GM21717 (cell line): ENCODE measurements around the gene RMP24.
"Not testable (repeated sequence)": the region's sequence is repeated elsewhere in the genome, so short reads cannot be mapped to it uniquely, and the experiment has no call there.

Experiments
- ATAC-seq: cut with Tn5 transposase; IDR thresholded peaks from one replicate; pipeline ENCODE4 v1.9.1; 2021; ENCODE audit warnings: mild to moderate bottlenecking, moderate library complexity; ENCODE audit not compliant: unreplicated experiment

The RMP24 gene

GRCh38 chr18:35967866-35968265 is 4.6 kb upstream of the RMP24 start:
- ATAC-seq = not testable (repeated sequence)

- ATAC-seq = no peak
These were observed 4.1 kb upstream of the RMP24 start for GRCh38 chr18:35968278-35968880.

DNA sequence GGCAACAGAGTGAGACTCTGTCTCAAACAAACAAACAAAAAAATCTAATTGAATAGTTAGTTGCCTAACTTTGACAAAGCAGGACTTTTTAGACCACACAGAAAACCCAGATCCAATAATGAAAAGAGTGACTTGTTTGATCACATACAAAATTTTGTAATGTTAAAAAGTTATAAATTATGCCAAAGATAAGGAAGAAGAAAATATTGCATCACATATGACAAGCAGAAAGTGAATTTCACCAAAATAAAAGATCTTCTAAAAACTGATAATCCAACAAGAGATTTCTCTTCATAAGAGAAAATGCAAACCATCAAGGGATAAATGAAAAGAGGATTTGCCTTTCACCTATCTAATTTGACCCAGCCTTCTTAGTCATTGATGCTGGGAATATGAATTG is 2.8 kb upstream of the RMP24 start:
- no peak for ATAC-seq

GRCh38 chr18:35971661-35972196 is 750 bp upstream of the RMP24 start:
- peak; percentile 5 for ATAC-seq

- ATAC-seq = no peak
These were observed 1.2 kb downstream of the RMP24 start for GRCh38 chr18:35973650-35974049.

GRCh38 chr18:35974181-35974580 is 1.7 kb downstream of the RMP24 start:
- ATAC-seq = no peak

- no peak for ATAC-seq
These were observed 6.6 kb downstream of the RMP24 start for GRCh38 chr18:35979112-35979511.

GRCh38 chr18:35982409-35983114 is 10.1 kb downstream of the RMP24 start:
- no peak for ATAC-seq

GRCh38 chr18:35983147-35983546 is 10.7 kb downstream of the RMP24 start:
- no peak for ATAC-seq

DNA sequence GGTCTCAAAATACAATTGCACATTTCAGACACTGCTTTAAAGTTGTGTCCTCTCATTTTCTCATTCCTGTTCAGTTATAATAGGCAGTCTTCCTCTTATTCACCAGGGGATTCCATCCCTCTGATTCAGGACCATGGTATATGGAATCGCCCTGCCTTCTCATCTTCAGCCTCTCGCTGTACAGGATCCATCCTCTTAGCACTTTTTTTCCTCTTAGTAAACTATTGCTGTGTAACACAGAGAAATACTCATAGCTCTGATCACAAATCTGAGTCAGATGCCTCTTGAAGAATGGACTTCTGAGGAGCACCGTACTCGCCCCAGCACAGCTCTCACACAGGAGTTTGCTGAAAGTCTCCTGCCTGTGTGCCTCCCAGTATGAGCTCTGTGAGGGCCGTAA is 11.3 kb downstream of the RMP24 start:
- ATAC-seq = no peak

- ATAC-seq = no peak
These were observed 19.2 kb downstream of the RMP24 start for GRCh38 chr18:35991696-35992095.

DNA sequence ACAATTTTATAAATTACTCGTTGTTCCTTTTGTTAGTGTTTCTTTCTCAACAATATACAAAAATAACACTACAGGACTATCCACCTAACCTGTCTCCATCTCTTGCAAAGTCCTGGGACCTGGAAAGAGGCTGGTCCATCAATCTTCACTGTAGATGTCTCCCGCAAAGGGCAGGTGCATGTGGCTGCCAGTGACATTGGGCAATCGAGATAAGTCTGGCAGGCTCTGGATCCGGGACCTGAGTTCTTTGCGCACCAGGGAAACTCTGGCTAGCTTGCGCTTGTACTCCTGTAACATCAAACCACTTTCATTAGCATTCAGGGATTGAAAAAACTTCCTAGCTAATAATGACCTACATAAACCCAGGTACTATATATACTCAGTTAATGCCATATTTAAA is 20.5 kb downstream of the RMP24 start:
- ATAC-seq = no peak

DNA sequence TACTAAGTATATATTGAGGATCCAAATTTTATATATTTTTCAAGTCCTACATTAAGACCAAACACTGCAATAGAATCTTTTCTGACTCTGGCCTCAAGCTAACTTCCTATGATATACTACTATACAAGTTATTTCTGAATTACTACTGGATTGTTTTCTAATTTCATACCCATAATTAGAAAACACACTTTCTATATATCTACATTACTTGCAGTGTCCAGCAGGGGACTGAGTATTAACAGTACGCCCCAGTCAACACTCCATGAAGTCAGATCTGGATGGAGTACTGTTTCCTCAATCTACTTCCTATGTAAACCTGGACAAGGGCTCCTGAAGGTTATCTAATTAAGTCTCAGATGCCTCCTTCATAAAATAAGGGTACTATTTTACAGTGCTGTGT is 26.5 kb downstream of the RMP24 start:
- no peak for ATAC-seq

DNA sequence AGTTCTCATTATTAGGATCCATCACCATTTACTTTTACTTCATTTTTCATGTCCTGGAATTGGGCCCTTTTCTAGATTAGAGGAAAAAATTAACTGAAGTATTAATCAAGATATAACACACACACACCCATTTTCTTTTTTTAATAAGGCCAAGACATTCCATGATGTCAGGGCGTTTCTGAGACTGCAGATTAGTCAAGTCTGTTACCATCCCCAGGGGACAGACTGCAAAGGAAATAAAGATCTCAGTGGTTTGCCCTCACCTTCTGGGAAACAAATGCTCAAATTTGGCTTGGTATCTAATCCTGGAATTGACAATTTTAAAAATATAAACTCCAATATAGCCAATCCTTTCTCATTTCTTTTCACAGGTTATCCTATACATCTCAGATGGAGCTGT is 27.4 kb downstream of the RMP24 start:
- ATAC-seq = no peak

GRCh38 chr18:36006997-36007396 is 34.5 kb downstream of the RMP24 start:
- no peak for ATAC-seq

DNA sequence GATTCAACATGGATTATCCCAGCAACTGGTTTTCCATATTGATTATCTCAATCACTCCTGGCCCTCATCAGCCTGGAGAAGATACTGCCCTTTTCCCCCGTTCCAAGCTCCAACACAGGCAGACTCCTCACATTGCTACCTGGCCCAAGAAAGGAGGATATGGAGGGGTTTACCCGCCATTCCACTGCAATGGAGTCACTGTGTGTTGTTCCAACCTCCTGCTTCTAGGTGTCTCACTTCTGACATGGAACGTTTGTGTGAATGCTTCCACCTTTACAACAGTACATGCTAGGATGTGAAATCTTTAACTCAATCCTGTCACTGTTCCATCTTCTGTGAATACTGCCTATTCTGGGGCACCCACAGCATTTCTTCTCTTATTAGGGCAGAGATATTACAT is 36.7 kb downstream of the RMP24 start:
- no peak for ATAC-seq

- no peak for ATAC-seq
These were observed 40.4 kb downstream of the RMP24 start for GRCh38 chr18:36012891-36013290.

- ATAC-seq = peak; percentile 96
These were observed 43.1 kb downstream of the RMP24 start for GRCh38 chr18:36015629-36016028.

DNA sequence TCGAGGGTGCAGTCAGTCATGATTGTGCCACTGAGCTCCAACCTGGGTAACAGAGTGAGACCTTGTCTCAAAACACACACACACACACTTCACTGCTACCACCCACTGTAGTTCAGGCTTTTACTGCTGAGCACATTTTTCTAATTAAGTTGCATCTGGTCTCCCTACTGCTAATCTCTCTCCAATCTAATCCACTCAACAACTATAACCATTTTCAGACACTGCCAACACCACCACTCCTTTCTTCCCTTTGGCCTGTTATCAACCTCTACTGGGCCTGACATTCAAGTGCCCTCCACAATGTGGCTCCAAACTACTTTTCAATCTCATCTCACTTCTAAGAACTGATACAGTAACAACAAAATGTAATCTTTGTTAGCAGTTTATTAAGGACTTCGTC is 44.8 kb downstream of the RMP24 start:
- no peak for ATAC-seq

GRCh38 chr18:36020174-36020711 is 47.8 kb downstream of the RMP24 start:
- ATAC-seq = no peak

DNA sequence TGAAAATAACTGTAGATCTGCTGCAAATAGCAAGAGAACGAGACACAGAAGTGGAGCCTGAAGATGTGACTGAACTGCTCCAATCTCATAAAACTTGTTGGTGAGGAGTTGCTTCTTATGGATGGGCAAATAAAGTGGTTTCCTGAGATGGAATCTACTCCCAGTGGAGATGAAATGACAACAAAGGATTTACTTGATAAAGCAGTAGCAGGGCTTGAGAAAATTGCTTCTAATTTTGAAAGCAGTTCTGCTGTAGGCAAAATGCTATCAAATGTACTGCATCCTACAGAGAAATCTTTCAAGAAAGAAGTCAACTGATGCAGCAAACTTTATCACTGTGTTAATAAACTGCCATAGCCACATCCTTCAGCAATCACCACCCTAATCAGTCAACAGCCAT is 50.9 kb downstream of the RMP24 start:
- ATAC-seq = no peak

DNA sequence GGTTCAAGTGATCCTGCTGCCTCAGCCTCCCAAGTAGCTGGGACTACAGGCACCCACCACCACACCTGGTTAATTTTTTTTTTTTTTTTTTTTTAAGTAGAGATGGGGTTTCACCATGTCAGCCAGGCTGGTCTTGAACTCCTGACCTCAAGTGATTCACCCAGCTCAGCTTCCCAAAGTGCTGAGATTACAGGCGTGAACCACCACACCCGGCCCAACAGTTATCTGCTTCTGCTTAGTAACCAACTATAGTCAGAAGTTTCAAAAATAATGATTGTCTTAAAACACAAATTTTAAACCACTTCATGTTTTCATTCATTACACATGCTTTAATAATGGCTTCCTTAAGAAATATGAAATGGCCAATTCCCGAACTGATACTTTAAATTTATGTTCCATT is 51.8 kb downstream of the RMP24 start:
- not testable (repeated sequence) for ATAC-seq
